ENCODE results near the gene ABCC2. TPM values are rescaled to one million over a fixed set of nuclear protein-coding genes. Genes with fewer than 3 reads are reported as not detected.

ABCC2 gene
- total RNA-seq, 1 donor from 2014 or later, result 1.9 TPM

- Histone ChIP-seq H3K27ac (no peak overlapping the region), H3K36me3 (no peaks in the 10 kb centered on the region), H3K27me3 (ENCODE audit: low read depth) (no peaks in the 10 kb centered on the region), H3K4me1 (no peaks in the 10 kb centered on the region), H3K9me3 (no peaks in the 10 kb centered on the region), H3K4me3 (no peak overlapping the region)
- DNase-seq (no peak), ATAC-seq (no peak)
- intact Hi-C loops (cut with DNase I), result no loop called here
- TF ChIP-seq CTCF (IDR thresholded peaks at IDR 0.05), result no peak
Observed at GRCh38 chr10:99766302-99766681, 16.1 kb upstream of the ABCC2 start.

- ATAC-seq (no peak), DNase-seq (no peak)
- Histone ChIP-seq H3K27ac (no peak overlapping the region), H3K4me3 (no peak overlapping the region), H3K4me1 (no peaks in the 10 kb centered on the region), H3K36me3 (no peaks in the 10 kb centered on the region), H3K27me3 (ENCODE audit: low read depth) (no peaks in the 10 kb centered on the region), H3K9me3 (no peaks in the 10 kb centered on the region)
- intact Hi-C loops (cut with DNase I), result no loop called here
- no peak for TF ChIP-seq CTCF (IDR thresholded peaks at IDR 0.05)
Observed at GRCh38 chr10:99767901-99768300, 14.5 kb upstream of the ABCC2 start.

- intact Hi-C loops (cut with DNase I), result no loop called here
- Histone ChIP-seq H3K36me3 (no peaks in the 10 kb centered on the region), H3K27me3 (ENCODE audit: low read depth) (no peaks in the 10 kb centered on the region), H3K27ac (no peak overlapping the region), H3K4me1 (no peaks in the 10 kb centered on the region), H3K9me3 (no peaks in the 10 kb centered on the region), H3K4me3 (no peak overlapping the region)
- ATAC-seq (no peak), DNase-seq (no peak)
- no peak for TF ChIP-seq CTCF (IDR thresholded peaks at IDR 0.05)
Observed at GRCh38 chr10:99768556-99768955, 13.9 kb upstream of the ABCC2 start.

- intact Hi-C loops (cut with DNase I), result no loop called here
- H3K27ac ChIP-seq, result no peak overlapping the region
- H3K4me3 ChIP-seq, result no peak overlapping the region
- H3K4me1 ChIP-seq, result no peaks in the 10 kb centered on the region
- ATAC-seq (no peak), DNase-seq (no peak)
- H3K36me3 ChIP-seq, result no peaks in the 10 kb centered on the region
- TF ChIP-seq CTCF (IDR thresholded peaks at IDR 0.05), result no peak
- no peaks in the 10 kb centered on the region for H3K27me3 ChIP-seq (ENCODE audit: low read depth)
- no peaks in the 10 kb centered on the region for H3K9me3 ChIP-seq
Observed at GRCh38 chr10:99769706-99770105, 12.7 kb upstream of the ABCC2 start.

- H3K27ac ChIP-seq, result no peak overlapping the region
- H3K9me3 ChIP-seq, result no peaks in the 10 kb centered on the region
- H3K4me1 ChIP-seq, result no peaks in the 10 kb centered on the region
- no peak for TF ChIP-seq CTCF (IDR thresholded peaks at IDR 0.05)
- intact Hi-C loops (cut with DNase I), result no loop called here
- no peaks in the 10 kb centered on the region for H3K27me3 ChIP-seq (ENCODE audit: low read depth)
- H3K36me3 ChIP-seq, result no peaks in the 10 kb centered on the region
- ATAC-seq (no peak), DNase-seq (no peak)
- no peak overlapping the region for H3K4me3 ChIP-seq
Observed at GRCh38 chr10:99770408-99771045, 11.9 kb upstream of the ABCC2 start.
